HepG2 (cell line): ENCODE data around the gene TMEM145. TPM values are rescaled to one million over a fixed set of nuclear protein-coding genes. Genes with fewer than 3 reads are reported as not detected.

Experiments
- ATRX ChIP-seq: sonication (generic); formaldehyde crosslinking; IDR thresholded peaks from 2 replicates; pipeline ENCODE4 v1.4.0; 2020; ENCODE audit warnings: missing genetic modification reagents, borderline replicate concordance
- ESRRA ChIP-seq: sonication (generic); formaldehyde crosslinking; IDR thresholded peaks from 2 replicates; pipeline ENCODE4 v1.5.1; 2020; ENCODE audit warnings: mild to moderate bottlenecking, low read depth, missing genetic modification reagents
- FOSL2 ChIP-seq: sonication (generic); formaldehyde crosslinking; IDR thresholded peaks from 2 replicates; pipeline ENCODE4 v1.4.0; 2020; ENCODE audit warnings: missing genetic modification reagents
- MXD4 ChIP-seq: IDR thresholded peaks from 2 replicates; pipeline ENCODE4 v1.6.1; 2016; ENCODE audit warnings: mild to moderate bottlenecking, missing biosample characterization, missing genetic modification reagents
- PAWR ChIP-seq: sonication (generic); formaldehyde crosslinking; IDR thresholded peaks from 2 replicates; pipeline ENCODE4 v1.4.0; 2020; ENCODE audit warnings: missing genetic modification reagents, mild to moderate bottlenecking, borderline replicate concordance
- ZMAT3 ChIP-seq: sonication (generic); formaldehyde crosslinking; conservative IDR thresholded peaks from 2 replicates; pipeline ENCODE4 v1.7.0; 2021; ENCODE audit warnings: missing genetic modification reagents
- ZNF318 ChIP-seq: sonication (generic); formaldehyde crosslinking; IDR thresholded peaks from 2 replicates; pipeline ENCODE4 v1.4.0; 2020; ENCODE audit warnings: mild to moderate bottlenecking, missing genetic modification reagents
- ZNF441 ChIP-seq: sonication (generic); formaldehyde crosslinking; IDR thresholded peaks from 2 replicates; pipeline ENCODE4 v1.7.0; 2021; ENCODE audit warnings: missing genetic modification reagents, borderline replicate concordance
- ZNF768 ChIP-seq: sonication (generic); formaldehyde crosslinking; IDR thresholded peaks from 2 replicates; pipeline ENCODE4 v1.4.0; 2020; ENCODE audit warnings: missing genetic modification reagents
- polyA plus RNA-seq, 8 experiments: library from polyadenylated mRNA; depleted of rRNA in 3 of 8; stranded (reverse) in 7 of 8; unstranded in 1 of 8; fragments of >200 nt; fragmentation: Illumina TruSeq in 4 of 8; extraction: Trizol in 4 of 8; gene quantifications; 2 replicates each; pipeline versions ENCODE4 v1.2.1 to v1.2.3, GENCODE V29; 2011 to 2016; ENCODE audit warnings: low read depth in 4 of 8, missing spikeins in 1 of 8, mixed read lengths in 1 of 8; ENCODE audit not compliant: insufficient read depth in 1 of 8
- total RNA-seq, 5 experiments: library from RNA; depleted of rRNA; stranded (reverse); fragments of >200 nt; fragmentation: Illumina TruSeq; extraction: Trizol; gene quantifications; 2 replicates each; pipeline ENCODE4 v1.2.3, GENCODE V29; 2016; ENCODE audit warnings: low read depth in 1 of 5
- TF ChIP-seq, protein P1 (sequence below): sonication (generic); formaldehyde crosslinking; IDR thresholded peaks from 2 replicates; pipeline ENCODE4 v1.4.0; 2020; ENCODE audit warnings: mild to moderate bottlenecking, missing genetic modification reagents
- TF ChIP-seq, protein P2 (sequence below): sonication (generic); formaldehyde crosslinking; IDR thresholded peaks from 2 replicates; pipeline ENCODE4 v1.5.0; 2020; ENCODE audit warnings: mild to moderate bottlenecking, missing genetic modification reagents, borderline replicate concordance
- TF ChIP-seq, protein P3 (sequence below): sonication (generic); formaldehyde crosslinking; conservative IDR thresholded peaks from 2 replicates; pipeline ENCODE4 v1.8.1; 2023; ENCODE audit warnings: missing genetic modification reagents

The TMEM145 gene
- total and polyA plus RNA-seq, 2 of the 13 experiments (the other 11 are each of a cell fraction or from before 2014, with no cell fraction given), result 0.07 to 5.1 TPM

DNA sequence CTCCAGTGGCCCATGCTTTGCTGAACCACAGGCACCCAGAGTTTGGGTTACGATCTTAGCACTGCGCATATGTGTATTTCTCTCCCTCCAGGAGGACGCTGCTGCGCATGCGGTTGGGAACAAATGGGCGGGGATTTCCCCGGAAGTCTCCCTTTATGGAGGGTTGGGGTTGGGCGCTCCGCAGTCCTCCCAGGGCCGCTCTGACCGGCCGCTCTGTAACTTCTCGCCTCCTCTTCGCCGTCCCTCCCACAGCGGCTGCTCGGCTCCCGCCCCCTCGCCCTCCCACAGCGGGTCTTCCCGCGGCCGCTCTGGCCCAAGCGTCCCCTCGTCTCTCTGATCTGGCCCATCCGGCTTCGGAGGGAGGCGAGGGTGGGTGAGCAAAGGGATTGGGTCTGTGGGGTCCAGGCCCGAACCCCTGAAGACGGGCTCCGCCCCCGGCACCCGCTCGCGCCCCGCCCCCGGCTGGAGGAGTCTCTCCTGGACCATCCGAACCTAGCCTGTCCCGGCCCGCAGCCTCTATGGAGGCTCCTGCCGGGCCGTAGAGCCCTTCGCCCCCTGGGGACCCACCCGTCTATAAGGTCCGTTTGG, 12.3 kb downstream of the TMEM145 start, which contains the start of gene MEGF8 (continued):
- TF ChIP-seq, protein P1, sequence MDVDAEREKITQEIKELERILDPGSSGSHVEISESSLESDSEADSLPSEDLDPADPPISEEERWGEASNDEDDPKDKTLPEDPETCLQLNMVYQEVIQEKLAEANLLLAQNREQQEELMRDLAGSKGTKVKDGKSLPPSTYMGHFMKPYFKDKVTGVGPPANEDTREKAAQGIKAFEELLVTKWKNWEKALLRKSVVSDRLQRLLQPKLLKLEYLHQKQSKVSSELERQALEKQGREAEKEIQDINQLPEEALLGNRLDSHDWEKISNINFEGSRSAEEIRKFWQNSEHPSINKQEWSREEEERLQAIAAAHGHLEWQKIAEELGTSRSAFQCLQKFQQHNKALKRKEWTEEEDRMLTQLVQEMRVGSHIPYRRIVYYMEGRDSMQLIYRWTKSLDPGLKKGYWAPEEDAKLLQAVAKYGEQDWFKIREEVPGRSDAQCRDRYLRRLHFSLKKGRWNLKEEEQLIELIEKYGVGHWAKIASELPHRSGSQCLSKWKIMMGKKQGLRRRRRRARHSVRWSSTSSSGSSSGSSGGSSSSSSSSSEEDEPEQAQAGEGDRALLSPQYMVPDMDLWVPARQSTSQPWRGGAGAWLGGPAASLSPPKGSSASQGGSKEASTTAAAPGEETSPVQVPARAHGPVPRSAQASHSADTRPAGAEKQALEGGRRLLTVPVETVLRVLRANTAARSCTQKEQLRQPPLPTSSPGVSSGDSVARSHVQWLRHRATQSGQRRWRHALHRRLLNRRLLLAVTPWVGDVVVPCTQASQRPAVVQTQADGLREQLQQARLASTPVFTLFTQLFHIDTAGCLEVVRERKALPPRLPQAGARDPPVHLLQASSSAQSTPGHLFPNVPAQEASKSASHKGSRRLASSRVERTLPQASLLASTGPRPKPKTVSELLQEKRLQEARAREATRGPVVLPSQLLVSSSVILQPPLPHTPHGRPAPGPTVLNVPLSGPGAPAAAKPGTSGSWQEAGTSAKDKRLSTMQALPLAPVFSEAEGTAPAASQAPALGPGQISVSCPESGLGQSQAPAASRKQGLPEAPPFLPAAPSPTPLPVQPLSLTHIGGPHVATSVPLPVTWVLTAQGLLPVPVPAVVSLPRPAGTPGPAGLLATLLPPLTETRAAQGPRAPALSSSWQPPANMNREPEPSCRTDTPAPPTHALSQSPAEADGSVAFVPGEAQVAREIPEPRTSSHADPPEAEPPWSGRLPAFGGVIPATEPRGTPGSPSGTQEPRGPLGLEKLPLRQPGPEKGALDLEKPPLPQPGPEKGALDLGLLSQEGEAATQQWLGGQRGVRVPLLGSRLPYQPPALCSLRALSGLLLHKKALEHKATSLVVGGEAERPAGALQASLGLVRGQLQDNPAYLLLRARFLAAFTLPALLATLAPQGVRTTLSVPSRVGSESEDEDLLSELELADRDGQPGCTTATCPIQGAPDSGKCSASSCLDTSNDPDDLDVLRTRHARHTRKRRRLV (CRISPR knock-in tag), result 0 out of 2 replicates have a peak, but pooled peaks have one; percentile 67
- TF ChIP-seq FOSL2 (CRISPR knock-in tag) (peak; percentile 33), ZMAT3 (CRISPR knock-in tag) (no peak), MXD4 (CRISPR knock-in tag) (no peak), ZNF441 (CRISPR knock-in tag) (no peak), ZNF318 (CRISPR knock-in tag) (no peak), ATRX (no peak), PAWR (CRISPR knock-in tag) (no peak), ZNF768 (CRISPR knock-in tag) (peak; percentile 40; the same call in 1 of the 2 replicates), ESRRA (0 out of 2 replicates have a peak, but pooled peaks have one; percentile 40)
- TF ChIP-seq, protein P2, sequence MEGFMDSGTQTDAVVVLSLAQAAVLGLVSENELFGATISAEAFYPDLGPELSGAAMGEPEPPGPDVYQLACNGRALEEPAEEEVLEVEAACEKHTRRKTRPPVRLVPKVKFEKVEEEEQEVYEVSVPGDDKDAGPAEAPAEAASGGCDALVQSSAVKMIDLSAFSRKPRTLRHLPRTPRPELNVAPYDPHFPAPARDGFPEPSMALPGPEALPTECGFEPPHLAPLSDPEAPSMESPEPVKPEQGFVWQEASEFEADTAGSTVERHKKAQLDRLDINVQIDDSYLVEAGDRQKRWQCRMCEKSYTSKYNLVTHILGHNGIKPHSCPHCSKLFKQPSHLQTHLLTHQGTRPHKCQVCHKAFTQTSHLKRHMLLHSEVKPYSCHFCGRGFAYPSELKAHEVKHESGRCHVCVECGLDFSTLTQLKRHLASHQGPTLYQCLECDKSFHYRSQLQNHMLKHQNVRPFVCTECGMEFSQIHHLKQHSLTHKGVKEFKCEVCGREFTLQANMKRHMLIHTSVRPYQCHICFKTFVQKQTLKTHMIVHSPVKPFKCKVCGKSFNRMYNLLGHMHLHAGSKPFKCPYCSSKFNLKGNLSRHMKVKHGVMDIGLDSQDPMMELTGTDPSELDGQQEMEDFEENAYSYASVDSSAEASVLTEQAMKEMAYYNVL, result no peak
- TF ChIP-seq, protein P3, sequence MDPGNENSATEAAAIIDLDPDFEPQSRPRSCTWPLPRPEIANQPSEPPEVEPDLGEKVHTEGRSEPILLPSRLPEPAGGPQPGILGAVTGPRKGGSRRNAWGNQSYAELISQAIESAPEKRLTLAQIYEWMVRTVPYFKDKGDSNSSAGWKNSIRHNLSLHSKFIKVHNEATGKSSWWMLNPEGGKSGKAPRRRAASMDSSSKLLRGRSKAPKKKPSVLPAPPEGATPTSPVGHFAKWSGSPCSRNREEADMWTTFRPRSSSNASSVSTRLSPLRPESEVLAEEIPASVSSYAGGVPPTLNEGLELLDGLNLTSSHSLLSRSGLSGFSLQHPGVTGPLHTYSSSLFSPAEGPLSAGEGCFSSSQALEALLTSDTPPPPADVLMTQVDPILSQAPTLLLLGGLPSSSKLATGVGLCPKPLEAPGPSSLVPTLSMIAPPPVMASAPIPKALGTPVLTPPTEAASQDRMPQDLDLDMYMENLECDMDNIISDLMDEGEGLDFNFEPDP (CRISPR knock-in tag), result no peak
